ENCODE data around the gene GIPC1. TPM values are rescaled to one million over a fixed set of nuclear protein-coding genes. Genes with fewer than 3 reads are reported as not detected.

The GIPC1 gene
- total and polyA plus RNA-seq, 9 of the 15 experiments (the other 6 are each of a cell fraction or from before 2014, with no cell fraction given), result 0.49 to 54.7 (median 24.8) TPM

DNA sequence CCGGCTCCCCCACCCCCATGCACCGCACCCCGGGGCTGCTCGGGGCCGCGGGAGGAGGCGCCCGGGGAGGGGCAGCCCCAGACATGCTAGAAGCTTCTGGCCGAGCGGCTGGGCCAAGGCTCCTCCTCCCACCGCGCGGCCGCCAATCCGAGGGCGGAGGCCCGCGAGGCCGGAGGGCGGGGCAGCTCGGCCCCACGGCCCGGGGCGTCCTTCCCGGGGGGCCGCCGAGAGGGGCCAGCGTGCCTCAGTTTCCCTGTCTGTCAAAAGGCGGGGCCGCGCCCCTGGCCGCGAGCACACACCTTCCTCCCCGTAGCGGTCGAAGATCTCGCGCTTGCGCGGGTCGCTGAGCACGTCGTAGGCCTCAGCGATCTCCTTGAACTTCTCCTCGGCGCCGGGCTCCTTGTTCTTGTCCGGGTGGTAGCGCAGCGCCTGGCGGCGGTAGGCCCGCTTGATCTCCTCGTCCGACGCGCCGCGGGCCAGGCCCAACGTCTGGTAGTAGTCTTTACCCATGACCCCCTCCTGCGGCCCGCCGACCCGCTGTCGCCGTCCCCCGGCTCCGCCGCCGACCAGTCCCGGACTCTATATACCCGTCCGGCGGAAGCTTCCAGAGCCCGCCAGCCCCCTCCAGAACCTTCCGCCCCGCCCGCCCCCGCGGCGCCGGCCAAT lies 22.0 kb upstream of the GIPC1 start, which contains the start of gene DNAJB1 (continued):
- 0 out of 2 replicates have a peak, but pooled peaks have one; percentile 33 for TF ChIP-seq NCOR1 (IDR thresholded peaks at IDR 0.05)
- no peak for TF ChIP-seq EP300 (IDR thresholded peaks at IDR 0.05; ENCODE audit: low read length)
- no peak for TF ChIP-seq ELF4 (CRISPR knock-in tag; IDR thresholded peaks at IDR 0.05)
- no peak for TF ChIP-seq STAT6 (CRISPR knock-in tag; IDR thresholded peaks at IDR 0.05)
- no peak for TF ChIP-seq MYNN (IDR thresholded peaks at IDR 0.05)
- no peak for TF ChIP-seq MYNN (CRISPR knock-in tag; IDR thresholded peaks at IDR 0.05)
- no peak for TF ChIP-seq ZNF217 (CRISPR knock-in tag; IDR thresholded peaks at IDR 0.05)
- TF ChIP-seq RB1 (IDR thresholded peaks at IDR 0.05; ENCODE audit: low read depth), result peak; percentile 61; the same call in 1 of the 2 replicates
- TF ChIP-seq SMARCE1 (IDR thresholded peaks at IDR 0.05), result no peak
- no peak for TF ChIP-seq WHSC1 (IDR thresholded peaks at IDR 0.05; ENCODE audit: low read length)
- no peak for TF ChIP-seq ZKSCAN8 (CRISPR knock-in tag; IDR thresholded peaks at IDR 0.05)
- no peak for TF ChIP-seq ID3 (CRISPR knock-in tag; IDR thresholded peaks at IDR 0.05)
- peak; percentile 82 for TF ChIP-seq ID3 (tag; IDR thresholded peaks at IDR 0.05)
- TF ChIP-seq ZBTB12 (CRISPR knock-in tag; IDR thresholded peaks at IDR 0.05), result no peak
- TF ChIP-seq ZNF778 (CRISPR knock-in tag; IDR thresholded peaks at IDR 0.05), result no peak
- TF ChIP-seq SNIP1 (IDR thresholded peaks at IDR 0.05; ENCODE audit: low read depth), result no peak
- TF ChIP-seq ARHGAP35 (IDR thresholded peaks at IDR 0.05; ENCODE audit: partially characterized antibody), result no peak
- TF ChIP-seq, protein P1, sequence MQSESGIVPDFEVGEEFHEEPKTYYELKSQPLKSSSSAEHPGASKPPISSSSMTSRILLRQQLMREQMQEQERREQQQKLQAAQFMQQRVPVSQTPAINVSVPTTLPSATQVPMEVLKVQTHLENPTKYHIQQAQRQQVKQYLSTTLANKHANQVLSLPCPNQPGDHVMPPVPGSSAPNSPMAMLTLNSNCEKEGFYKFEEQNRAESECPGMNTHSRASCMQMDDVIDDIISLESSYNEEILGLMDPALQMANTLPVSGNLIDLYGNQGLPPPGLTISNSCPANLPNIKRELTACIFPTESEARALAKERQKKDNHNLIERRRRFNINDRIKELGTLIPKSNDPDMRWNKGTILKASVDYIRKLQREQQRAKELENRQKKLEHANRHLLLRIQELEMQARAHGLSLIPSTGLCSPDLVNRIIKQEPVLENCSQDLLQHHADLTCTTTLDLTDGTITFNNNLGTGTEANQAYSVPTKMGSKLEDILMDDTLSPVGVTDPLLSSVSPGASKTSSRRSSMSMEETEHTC (IDR thresholded peaks at IDR 0.05), result no peak
- peak; percentile 95 for TF ChIP-seq RBFOX2 (IDR thresholded peaks at IDR 0.05; ENCODE audit: low read depth, low read length)
- peak; percentile 63; the same call in 1 of the 2 replicates for TF ChIP-seq TARDBP (IDR thresholded peaks at IDR 0.05)
- no peak for TF ChIP-seq CBX8 (IDR thresholded peaks at IDR 0.05; ENCODE audit: borderline replicate concordance, extremely low read depth, low read depth, low read length, poor library complexity, severe bottlenecking)
- TF ChIP-seq STAG1 (CRISPR knock-in tag; IDR thresholded peaks at IDR 0.05; ENCODE audit: borderline replicate concordance), result no peak
- no peak for TF ChIP-seq FOXK2 (conservative IDR thresholded peaks at IDR 0.05 in 1 of 2, IDR thresholded peaks at IDR 0.05 in 1 of 2; ENCODE audit: low read depth in 2 of 2)
- TF ChIP-seq TGIF2 (CRISPR knock-in tag; IDR thresholded peaks at IDR 0.05), result peak; percentile 96; the same call in 1 of the 2 replicates
- no peak for TF ChIP-seq BRD4 (IDR thresholded peaks at IDR 0.05)
- TF ChIP-seq ZNF586 (CRISPR knock-in tag; conservative IDR thresholded peaks at IDR 0.05), result no peak

All from K562 (cell line).